GM06990 (cell line): ENCODE data around the gene PAM16.
A peak's percentile ranks its signal among the peaks of the same experiment; 100 is the strongest.
"Not testable (repeated sequence)": the region's sequence is repeated elsewhere in the genome, so short reads cannot be mapped to it uniquely, and the experiment has no call there.

Experiments
- DNase-seq: peaks from one replicate; pipeline ENCODE4 v3.0.0-alpha.2; 2011; ENCODE audit not compliant: insufficient read length; ENCODE audit errors: extremely low read depth
- H3K27me3 ChIP-seq: replicated peaks from 2 replicates; pipeline ENCODE4 v1.6.0; 2011; ENCODE audit warnings: low read length; ENCODE audit not compliant: control insufficient read depth, insufficient read depth
- H3K36me3 ChIP-seq: 2 replicates; pipeline ENCODE4 v1.5.1; 2011; ENCODE audit warnings: low read length; ENCODE audit not compliant: control insufficient read depth, insufficient read depth
- H3K4me3 ChIP-seq: replicated peaks from 2 replicates; pipeline ENCODE4 v1.5.1; 2011; ENCODE audit warnings: low read depth, mild to moderate bottlenecking, control low read depth, low read length
- TF ChIP-seq, protein P1 (sequence below): IDR thresholded peaks from 2 replicates; pipeline ENCODE4 v1.5.1; 2011; ENCODE audit warnings: low read length, control low read depth, mild to moderate bottlenecking, inconsistent platforms; ENCODE audit not compliant: insufficient read depth, poor library complexity, severe bottlenecking

The PAM16 gene

DNA sequence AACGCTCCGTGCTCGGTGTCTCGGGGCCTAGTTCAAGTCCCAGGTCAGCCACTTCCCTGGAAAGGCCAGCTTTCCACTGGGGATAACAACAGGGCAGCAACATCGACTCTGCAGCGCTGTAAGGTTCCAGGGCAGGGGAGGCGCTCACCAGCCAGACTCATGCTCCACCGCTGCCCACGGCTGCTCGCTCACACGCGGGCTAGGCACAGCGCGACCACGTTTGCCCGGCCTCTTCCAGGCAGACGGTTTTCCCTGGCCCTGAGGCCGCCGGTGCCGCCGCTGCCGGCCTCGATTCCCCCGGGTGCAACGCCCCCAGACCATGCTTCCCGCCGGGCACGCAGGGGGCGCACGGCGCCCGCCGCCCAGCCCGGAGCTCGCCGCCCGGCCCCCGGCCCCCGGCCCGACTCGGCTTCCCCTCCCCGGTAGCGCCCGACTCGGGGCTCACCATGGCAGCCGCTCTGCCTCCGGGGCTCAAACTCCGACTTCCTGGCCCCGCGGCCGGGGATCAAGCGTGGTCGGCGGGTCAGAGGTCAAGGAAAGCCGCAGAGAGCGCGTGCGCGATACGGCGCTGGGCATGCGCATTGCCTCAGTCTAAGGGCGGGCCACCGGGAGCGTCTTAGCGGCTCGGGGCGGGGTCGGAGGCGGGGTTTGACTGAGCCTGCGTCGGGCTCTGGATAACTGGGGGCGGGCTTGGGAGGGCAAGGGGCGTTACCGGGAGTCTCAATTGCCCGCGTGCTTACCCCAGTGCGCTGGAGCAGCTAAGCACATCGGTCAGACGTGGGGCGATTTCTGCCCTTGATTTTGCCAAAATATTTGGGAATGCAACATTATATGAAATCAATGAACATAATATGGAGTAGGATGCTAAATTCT is at the start of gene PAM16:
PAM16 (minus strand) TSS at position 535 of the 873 bp plus-strand sequence; CDS start at position 448, 87 bp downstream.
- DNase-seq: peak; percentile 98
- peak within 1 kb of the TSS; percentile 100 for H3K4me3 ChIP-seq
- H3K36me3 ChIP-seq: peaks cover 13% of the 10 kb centered on the region
- H3K27me3 ChIP-seq: no peaks in the 10 kb centered on the region
- TF ChIP-seq, protein P1, sequence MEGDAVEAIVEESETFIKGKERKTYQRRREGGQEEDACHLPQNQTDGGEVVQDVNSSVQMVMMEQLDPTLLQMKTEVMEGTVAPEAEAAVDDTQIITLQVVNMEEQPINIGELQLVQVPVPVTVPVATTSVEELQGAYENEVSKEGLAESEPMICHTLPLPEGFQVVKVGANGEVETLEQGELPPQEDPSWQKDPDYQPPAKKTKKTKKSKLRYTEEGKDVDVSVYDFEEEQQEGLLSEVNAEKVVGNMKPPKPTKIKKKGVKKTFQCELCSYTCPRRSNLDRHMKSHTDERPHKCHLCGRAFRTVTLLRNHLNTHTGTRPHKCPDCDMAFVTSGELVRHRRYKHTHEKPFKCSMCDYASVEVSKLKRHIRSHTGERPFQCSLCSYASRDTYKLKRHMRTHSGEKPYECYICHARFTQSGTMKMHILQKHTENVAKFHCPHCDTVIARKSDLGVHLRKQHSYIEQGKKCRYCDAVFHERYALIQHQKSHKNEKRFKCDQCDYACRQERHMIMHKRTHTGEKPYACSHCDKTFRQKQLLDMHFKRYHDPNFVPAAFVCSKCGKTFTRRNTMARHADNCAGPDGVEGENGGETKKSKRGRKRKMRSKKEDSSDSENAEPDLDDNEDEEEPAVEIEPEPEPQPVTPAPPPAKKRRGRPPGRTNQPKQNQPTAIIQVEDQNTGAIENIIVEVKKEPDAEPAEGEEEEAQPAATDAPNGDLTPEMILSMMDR: no peak

DNA sequence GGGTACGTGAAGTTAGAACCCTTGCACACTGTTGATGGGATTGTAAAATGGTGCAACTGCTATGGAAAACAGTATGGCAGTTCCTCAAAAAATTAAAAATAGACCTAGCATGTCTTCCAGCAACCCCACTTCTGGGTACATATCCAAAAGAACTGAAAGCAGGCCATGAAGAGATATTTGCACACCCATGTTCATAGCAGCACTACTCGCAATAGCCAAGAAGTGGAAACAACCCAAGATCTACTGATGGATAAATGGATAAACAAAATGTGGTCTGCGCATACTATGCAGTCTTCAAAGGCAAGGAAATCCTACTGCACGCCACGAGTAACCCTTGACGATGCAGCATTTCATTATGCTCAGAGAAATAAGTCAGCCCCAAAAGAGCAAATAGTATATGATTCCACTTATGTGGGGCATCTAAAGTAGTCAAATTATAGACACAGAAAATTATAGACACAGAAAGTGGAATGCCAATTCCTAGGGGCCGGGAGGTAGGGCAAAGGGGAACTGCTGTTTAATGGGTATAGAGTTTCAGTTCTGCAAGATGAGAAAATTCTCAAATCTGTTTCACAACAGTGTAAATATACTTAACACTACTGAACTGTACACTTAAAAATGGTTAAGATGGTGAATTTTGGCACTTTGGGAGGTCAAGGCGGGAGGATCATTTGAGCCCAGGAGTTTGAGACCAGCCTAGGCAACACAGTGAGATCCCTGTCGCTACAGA is 48.0 kb upstream of the PAM16 start:
- DNase-seq: no peak
- Histone ChIP-seq H3K27me3 (no peaks in the 10 kb centered on the region), H3K36me3 (peaks cover 23% of the 10 kb centered on the region), H3K4me3 (no peak overlapping the region)
- TF ChIP-seq, protein P1: no peak

DNA sequence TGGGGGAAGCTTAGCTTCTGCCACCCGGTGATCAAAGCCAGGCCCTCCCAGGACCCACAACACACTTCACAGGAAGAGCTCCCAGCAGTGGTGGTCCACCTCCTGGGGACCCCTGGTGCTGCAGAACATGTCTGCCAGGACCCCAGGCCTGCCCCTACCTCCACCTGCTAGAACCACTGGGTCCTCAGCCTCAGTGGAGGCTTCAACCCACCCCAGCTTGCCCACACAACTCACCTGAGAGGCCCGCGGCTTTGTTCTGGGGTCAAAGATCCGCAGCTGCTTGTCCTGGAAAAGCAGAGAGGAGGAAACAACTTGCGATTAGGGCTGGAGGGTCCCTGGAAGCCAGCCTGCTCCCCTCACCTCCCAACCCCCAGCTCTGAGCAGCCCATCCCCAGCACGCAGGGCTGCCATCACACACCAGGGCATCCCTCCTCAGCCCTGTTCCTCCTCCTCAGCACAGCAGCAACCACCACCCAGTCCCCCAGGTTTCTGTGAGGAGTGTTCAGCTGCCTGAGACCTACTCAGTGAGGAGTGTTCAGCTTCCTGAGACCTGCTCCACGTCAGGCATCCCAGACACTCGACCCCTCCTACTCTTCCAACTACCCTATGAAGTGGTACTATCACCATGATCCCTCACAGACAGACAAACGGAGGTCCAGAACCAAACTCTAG is 44.1 kb upstream of the PAM16 start:
- no peak for DNase-seq
- Histone ChIP-seq H3K27me3 (no peaks in the 10 kb centered on the region), H3K36me3 (peaks cover 20% of the 10 kb centered on the region), H3K4me3 (no peak overlapping the region)
- TF ChIP-seq, protein P1: no peak

DNA sequence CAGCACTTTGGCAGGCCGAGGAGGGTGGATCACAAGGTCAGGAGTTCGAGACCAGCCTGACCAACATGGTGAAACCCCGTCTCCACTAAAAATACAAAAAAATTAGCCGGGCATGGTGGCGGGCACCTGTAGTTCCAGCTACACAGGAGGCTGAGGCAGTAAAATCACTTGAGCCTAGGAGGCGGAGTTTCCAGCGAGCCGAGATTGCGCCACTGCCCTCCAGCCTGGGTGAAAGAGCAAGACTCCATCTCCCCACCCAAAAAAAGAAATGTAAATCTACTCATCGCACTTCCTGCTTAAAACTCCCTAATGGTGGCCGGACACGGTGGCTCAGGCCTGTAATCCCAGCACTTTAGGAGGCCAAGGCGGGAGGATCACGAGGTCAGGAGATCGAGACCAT is 42.7 kb upstream of the PAM16 start:
- not testable (repeated sequence) for H3K4me3 ChIP-seq, DNase-seq, H3K27me3 ChIP-seq
- H3K36me3 ChIP-seq: peaks cover 31% of the 10 kb centered on the region

DNA sequence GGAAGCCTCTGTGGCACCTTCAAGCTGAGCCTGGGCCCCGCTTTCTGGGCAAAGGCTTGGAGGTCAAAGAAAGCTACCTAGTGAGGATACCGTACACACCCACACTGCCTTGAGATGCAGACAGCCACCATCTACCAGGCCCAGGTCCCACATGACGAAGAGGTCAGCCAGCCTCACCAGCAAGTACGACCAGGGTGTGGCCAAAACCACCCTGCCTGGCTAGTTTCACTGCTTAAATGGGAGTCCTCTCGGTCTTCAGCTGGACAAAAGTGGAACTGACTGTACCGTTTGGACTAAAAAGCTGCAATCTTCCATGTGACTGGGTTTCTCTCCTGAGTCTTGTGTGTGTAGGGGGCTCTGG is 42.1 kb upstream of the PAM16 start:
- DNase-seq: no peak
- Histone ChIP-seq H3K36me3 (peaks cover 32% of the 10 kb centered on the region), H3K27me3 (no peaks in the 10 kb centered on the region), H3K4me3 (no peak overlapping the region)
- TF ChIP-seq, protein P1: no peak
